Measurements from ENCODE around the gene NR1D2.
A peak's percentile ranks its signal among the peaks of the same experiment; 100 is the strongest.

The NR1D2 gene

GRCh38 chr3:23966328-23966727, 21.2 kb downstream of the NR1D2 start:
- no peak for DNase-seq (ENCODE audit: low read depth)

- DNase-seq (ENCODE audit: low read depth): peak; percentile 73
Observed at GRCh38 chr3:23968463-23969184, 23.5 kb downstream of the NR1D2 start.

GRCh38 chr3:23969393-23969792, 24.3 kb downstream of the NR1D2 start:
- no peak for DNase-seq (ENCODE audit: low read depth)

- no peak for DNase-seq (ENCODE audit: low read depth)
Observed at GRCh38 chr3:23971684-23972083, 26.6 kb downstream of the NR1D2 start.

GRCh38 chr3:23976555-23976954, 31.5 kb downstream of the NR1D2 start:
- no peak for DNase-seq (ENCODE audit: low read depth)

- no peak for DNase-seq (ENCODE audit: low read depth)
Observed at GRCh38 chr3:23979569-23979968, 34.5 kb downstream of the NR1D2 start.

GRCh38 chr3:23981136-23981535, 36.0 kb downstream of the NR1D2 start:
- no peak for DNase-seq (ENCODE audit: low read depth)

GRCh38 chr3:23981955-23982354, 36.9 kb downstream of the NR1D2 start:
- no peak for DNase-seq (ENCODE audit: low read depth)

GRCh38 chr3:23984934-23985333, 39.8 kb downstream of the NR1D2 start:
- DNase-seq (ENCODE audit: low read depth): no peak

GRCh38 chr3:23985747-23986544, 40.9 kb downstream of the NR1D2 start:
- no peak for DNase-seq (ENCODE audit: low read depth)

- DNase-seq (ENCODE audit: low read depth): no peak
Observed at GRCh38 chr3:23987356-23987755, 42.3 kb downstream of the NR1D2 start.

GRCh38 chr3:23991306-23991682, 46.2 kb downstream of the NR1D2 start:
- DNase-seq (ENCODE audit: low read depth): no peak

GRCh38 chr3:23991683-23992628, 46.9 kb downstream of the NR1D2 start:
- DNase-seq (ENCODE audit: low read depth): peak; percentile 27

- no peak for DNase-seq (ENCODE audit: low read depth)
Observed at GRCh38 chr3:23993556-23994243, 48.6 kb downstream of the NR1D2 start.

GRCh38 chr3:23994244-23994569, 49.1 kb downstream of the NR1D2 start:
- no peak for DNase-seq (ENCODE audit: low read depth)

- DNase-seq (ENCODE audit: low read depth): no peak
Observed at GRCh38 chr3:23995219-23995618, 50.1 kb downstream of the NR1D2 start.

GRCh38 chr3:23996095-23996524, 51.0 kb downstream of the NR1D2 start:
- no peak for DNase-seq (ENCODE audit: low read depth)

- DNase-seq (ENCODE audit: low read depth): peak; percentile 45
Observed at GRCh38 chr3:23999012-23999641, 54.0 kb downstream of the NR1D2 start.

- no peak for DNase-seq (ENCODE audit: low read depth)
Observed at GRCh38 chr3:24002129-24002528, 57.0 kb downstream of the NR1D2 start.

- DNase-seq (ENCODE audit: low read depth): no peak
Observed at GRCh38 chr3:24003466-24003865, 58.4 kb downstream of the NR1D2 start.

GRCh38 chr3:24004171-24004938, 59.3 kb downstream of the NR1D2 start:
- no peak for DNase-seq (ENCODE audit: low read depth)

Data from stromal cell of bone marrow (primary cell).